ENCODE results near the gene CYP4F8.

- TF ChIP-seq POLR2AphosphoS5 (IDR thresholded peaks at IDR 0.05; ENCODE audit: insufficient read depth in 1 of 2, low read depth in 1 of 2) (no peak), CTCF (IDR thresholded peaks at IDR 0.05) (no peak), POLR2A (IDR thresholded peaks at IDR 0.05) (no peak)
These were observed 5.8 kb upstream of the CYP4F8 start for GRCh38 chr19:15609261-15609660.

Data from vagina (tissue), 2 donors.